Fibroblast of the aortic adventitia (primary cell): ENCODE results near the gene ADAM12. TPM values are rescaled to one million over a fixed set of nuclear protein-coding genes. Genes with fewer than 3 reads are reported as not detected.

Source experiments
- DNase-seq: peaks from one replicate; pipeline ENCODE4 v3.0.0-alpha.2; 2010; ENCODE audit warnings: low read depth
- H3K4me3 ChIP-seq: 2 replicates; pipeline ENCODE4 v1.5.1; 2011; ENCODE audit warnings: low read depth, mild to moderate bottlenecking, control low read depth, low read length, moderate library complexity
- CTCF ChIP-seq: IDR thresholded peaks from 2 replicates; pipeline ENCODE4 v1.5.1; 2011; ENCODE audit warnings: mild to moderate bottlenecking, low read length, control low read depth, inconsistent platforms; ENCODE audit not compliant: insufficient read depth
- total RNA-seq: library from RNA; depleted of rRNA; stranded (reverse); fragments of >200 nt; gene quantifications from 2 replicates; pipeline ENCODE4 v1.2.3, GENCODE V29; 2012; ENCODE audit warnings: low replicate concordance

ADAM12 gene
- total RNA-seq, 1 donor = 82.7 TPM

- TF ChIP-seq CTCF = no peak
- peak; percentile 50 for DNase-seq
These were observed 346.5 kb downstream of the ADAM12 start for GRCh38 chr10:126041804-126042231.

GRCh38 chr10:126041117-126041516 lies 347.2 kb downstream of the ADAM12 start:
- no peak for TF ChIP-seq CTCF
- DNase-seq = no peak
- no peak overlapping the region for H3K4me3 ChIP-seq

More at GRCh38 chr10:126041804-126042231, 346.5 kb downstream of the ADAM12 start:
- no peak overlapping the region for H3K4me3 ChIP-seq

- no peak for TF ChIP-seq CTCF
- no peak overlapping the region for H3K4me3 ChIP-seq
- DNase-seq = no peak
These were observed 350.3 kb downstream of the ADAM12 start for GRCh38 chr10:126037946-126038345.

- DNase-seq = no peak
- no peak overlapping the region for H3K4me3 ChIP-seq
- TF ChIP-seq CTCF = no peak
These were observed 351.8 kb downstream of the ADAM12 start for GRCh38 chr10:126036515-126036914.

GRCh38 chr10:126034586-126034985 lies 353.7 kb downstream of the ADAM12 start:
- no peak for TF ChIP-seq CTCF
- H3K4me3 ChIP-seq = no peak overlapping the region
- no peak for DNase-seq

GRCh38 chr10:126029999-126030398 lies 358.3 kb downstream of the ADAM12 start:
- no peak for DNase-seq
- no peak overlapping the region for H3K4me3 ChIP-seq
- TF ChIP-seq CTCF = no peak

GRCh38 chr10:126027692-126028091 lies 360.6 kb downstream of the ADAM12 start:
- H3K4me3 ChIP-seq = no peak overlapping the region
- no peak for DNase-seq
- TF ChIP-seq CTCF = no peak
